ENCODE data around the gene PAM16.

GRCh38 chr16:4349332-4349731 is 1.8 kb downstream of the PAM16 start:
- TF ChIP-seq RBBP5 (IDR thresholded peaks at IDR 0.05; ENCODE audit: borderline replicate concordance, low read depth, low read length) (no peak), POLR2A (IDR thresholded peaks at IDR 0.05; ENCODE audit: control extremely low read depth in 1 of 2, low read depth in 2 of 2, low read length in 2 of 2) (no peak), TAF1 (IDR thresholded peaks at IDR 0.05; ENCODE audit: low read depth, low read length) (no peak), POLR2AphosphoS5 (IDR thresholded peaks at IDR 0.05; ENCODE audit: low read depth, low read length) (no peak), ZNF274 (IDR thresholded peaks at IDR 0.05; ENCODE audit: borderline replicate concordance, extremely low read depth, low read length) (no peak)
- TF ChIP-seq, protein P1, sequence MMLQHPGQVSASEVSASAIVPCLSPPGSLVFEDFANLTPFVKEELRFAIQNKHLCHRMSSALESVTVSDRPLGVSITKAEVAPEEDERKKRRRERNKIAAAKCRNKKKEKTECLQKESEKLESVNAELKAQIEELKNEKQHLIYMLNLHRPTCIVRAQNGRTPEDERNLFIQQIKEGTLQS (IDR thresholded peaks at IDR 0.05; ENCODE audit: insufficient read depth, low read depth, low read length), result no peak
- TF ChIP-seq, protein P2, sequence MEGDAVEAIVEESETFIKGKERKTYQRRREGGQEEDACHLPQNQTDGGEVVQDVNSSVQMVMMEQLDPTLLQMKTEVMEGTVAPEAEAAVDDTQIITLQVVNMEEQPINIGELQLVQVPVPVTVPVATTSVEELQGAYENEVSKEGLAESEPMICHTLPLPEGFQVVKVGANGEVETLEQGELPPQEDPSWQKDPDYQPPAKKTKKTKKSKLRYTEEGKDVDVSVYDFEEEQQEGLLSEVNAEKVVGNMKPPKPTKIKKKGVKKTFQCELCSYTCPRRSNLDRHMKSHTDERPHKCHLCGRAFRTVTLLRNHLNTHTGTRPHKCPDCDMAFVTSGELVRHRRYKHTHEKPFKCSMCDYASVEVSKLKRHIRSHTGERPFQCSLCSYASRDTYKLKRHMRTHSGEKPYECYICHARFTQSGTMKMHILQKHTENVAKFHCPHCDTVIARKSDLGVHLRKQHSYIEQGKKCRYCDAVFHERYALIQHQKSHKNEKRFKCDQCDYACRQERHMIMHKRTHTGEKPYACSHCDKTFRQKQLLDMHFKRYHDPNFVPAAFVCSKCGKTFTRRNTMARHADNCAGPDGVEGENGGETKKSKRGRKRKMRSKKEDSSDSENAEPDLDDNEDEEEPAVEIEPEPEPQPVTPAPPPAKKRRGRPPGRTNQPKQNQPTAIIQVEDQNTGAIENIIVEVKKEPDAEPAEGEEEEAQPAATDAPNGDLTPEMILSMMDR (IDR thresholded peaks at IDR 0.05; ENCODE audit: control extremely low read depth in 1 of 3, insufficient read depth in 1 of 3, low read depth in 1 of 3, low read length in 3 of 3), result no peak
